C4-2B (cell line): ENCODE data around the gene CEP83.

Experiments used
- CTCF ChIP-seq: fragments of 450-650 bp; conservative IDR thresholded peaks from 2 replicates; pipeline ENCODE4 v1.5.1; 2017; ENCODE audit warnings: mild to moderate bottlenecking
- ZFX ChIP-seq: fragments of 450-650 bp; IDR thresholded peaks from 2 replicates; pipeline ENCODE4 v1.6.1; 2017

- no peak for TF ChIP-seq CTCF
- TF ChIP-seq ZFX: no peak
Measured at GRCh38 chr12:94308612-94309011, 151.1 kb downstream of the CEP83 start.
